Mammary epithelial cell (primary cell): ENCODE measurements around the gene BAHCC1.

Experiments
- CTCF ChIP-seq, 2 donors: IDR thresholded peaks in 1 of 2; conservative IDR thresholded peaks in 1 of 2; 2 replicates each; pipeline ENCODE4 v1.5.1; 2011 to 2012; ENCODE audit warnings: inconsistent platforms in 2 of 2, low read length in 2 of 2, mild to moderate bottlenecking in 2 of 2, control low read depth in 1 of 2, low read depth in 1 of 2; ENCODE audit not compliant: insufficient read depth in 1 of 2; ENCODE audit errors: extremely low read depth in 1 of 2
- EZH2 ChIP-seq: IDR thresholded peaks from 2 replicates; pipeline ENCODE4 v1.6.1; 2012; ENCODE audit warnings: low read length, inconsistent platforms, borderline replicate concordance

- no peak for TF ChIP-seq CTCF (conservative IDR thresholded peaks at IDR 0.05 in 1 of 2, IDR thresholded peaks at IDR 0.05 in 1 of 2; ENCODE audit: extremely low read depth in 1 of 2, insufficient read depth in 1 of 2, low read depth in 1 of 2, low read length in 2 of 2)
- no peak for TF ChIP-seq EZH2
Measured at GRCh38 chr17:81481815-81482505, 86.7 kb downstream of the BAHCC1 start.
